PC-9 (cell line): ENCODE data around the gene DMTF1. TPM values are rescaled to one million over a fixed set of nuclear protein-coding genes. Genes with fewer than 3 reads are reported as not detected.

ENCODE experiments used
- BruUV-seq: library from RNA; stranded (reverse); fragments of 400-500 nt; replicated peaks from 2 replicates; lab custom pipeline; 2021; lab: Mats Ljungman, UMichigan
- CTCF ChIA-PET: fragments of 300-600 bp; sonication (Branson Sonifier 250); formaldehyde crosslinking; loops from one replicate; lab custom pipeline; 2022; ENCODE audit warnings: antibody characterized with exemption; lab: Charles Lee
- POLR2A ChIA-PET: fragments of 300-600 bp; sonication (Branson Sonifier 250); formaldehyde crosslinking; loops from one replicate; lab custom pipeline; 2022; ENCODE audit warnings: antibody characterized with exemption; ENCODE audit not compliant: unreplicated experiment; lab: Charles Lee
- DNase-seq, 2 experiments: peaks; one replicate each; pipeline versions ENCODE4 v3.0.0 to v3.0.0-alpha.2; 2015 to 2022; ENCODE audit warnings: mixed read lengths in 1 of 2
- H2AFZ ChIP-seq: fragments of 200-600 bp; sonication (generic); 2 replicates; pipeline ENCODE4 v1.8.1; 2017; ENCODE audit warnings: antibody characterized with exemption
- H3F3A ChIP-seq: fragments of 200-600 bp; sonication (generic); 2 replicates; pipeline ENCODE4 v1.8.1; 2017; ENCODE audit warnings: antibody characterized with exemption, mild to moderate bottlenecking, low read depth; ENCODE audit not compliant: insufficient read depth
- H3K27ac ChIP-seq: fragments of 200-600 bp; sonication (generic); 2 replicates; pipeline ENCODE4 v1.6.1; 2016; ENCODE audit warnings: mixed run types
- H3K27me3 ChIP-seq: fragments of 200-600 bp; sonication (generic); 2 replicates; pipeline ENCODE4 v1.6.1; 2016; ENCODE audit warnings: low read depth, mixed run types; ENCODE audit not compliant: insufficient read depth
- H3K36me3 ChIP-seq: fragments of 200-600 bp; sonication (generic); 2 replicates; pipeline ENCODE4 v1.6.1; 2016; ENCODE audit warnings: low read depth, mixed run types
- H3K4me1 ChIP-seq: fragments of 200-600 bp; sonication (generic); replicated peaks from 2 replicates; pipeline ENCODE4 v1.6.1; 2016; ENCODE audit warnings: mixed run types; ENCODE audit not compliant: insufficient read depth
- H3K4me2 ChIP-seq: fragments of 200-600 bp; sonication (generic); 2 replicates; pipeline ENCODE4 v1.6.1; 2017; ENCODE audit warnings: mixed run types
- H3K4me3 ChIP-seq: fragments of 200-600 bp; sonication (generic); 2 replicates; pipeline ENCODE4 v1.6.1; 2016; ENCODE audit warnings: mixed run types
- H3K79me2 ChIP-seq: fragments of 200-600 bp; sonication (generic); 2 replicates; pipeline ENCODE4 v1.6.1; 2017; ENCODE audit warnings: low read depth, mixed run types
- H3K9me2 ChIP-seq: fragments of 200-600 bp; sonication (generic); 2 replicates; pipeline ENCODE4 v1.8.1; 2017; ENCODE audit warnings: mild to moderate bottlenecking; ENCODE audit not compliant: insufficient read depth
- H3K9me3 ChIP-seq: fragments of 200-600 bp; sonication (generic); 2 replicates; pipeline ENCODE4 v1.8.1; 2016; ENCODE audit warnings: low read depth; ENCODE audit not compliant: insufficient read depth
- H4K20me1 ChIP-seq: fragments of 200-600 bp; sonication (generic); 2 replicates; pipeline ENCODE4 v1.8.1; 2017; ENCODE audit not compliant: insufficient read depth
- EZH2 ChIP-seq: fragments of 200-600 bp; sonication (generic); IDR thresholded peaks from 2 replicates; pipeline ENCODE4 v1.8.0; 2017; ENCODE audit warnings: antibody characterized with exemption, low read depth
- intact Hi-C: fragments of 100-400 bp; cut with micrococcal nuclease; formaldehyde crosslinking; loops from one replicate; pipeline ENCODE4 v1.10.0; 2022; ENCODE audit not compliant: unreplicated experiment
- total RNA-seq: library from RNA; stranded (reverse); gene quantifications from 2 replicates; pipeline ENCODE4 v1.2.3, GENCODE V29; 2021
- TF ChIP-seq, protein P1 (sequence below): fragments of 200-600 bp; sonication (generic); conservative IDR thresholded peaks from 2 replicates; pipeline ENCODE4 v1.6.1; 2017; ENCODE audit warnings: mixed run types, antibody characterized with exemption, mild to moderate bottlenecking, moderate library complexity

The DMTF1 gene
- total RNA-seq, 1 experiment from 2014 or later: 54.0 TPM

GRCh38 chr7:87156709-87157108 lies 4.5 kb downstream of the DMTF1 start:
- ChIA-PET POLR2A (interaction anchor here (0.5 kb wide), 1 partner anchor 28 kb away, joined by 3 read pairs; no protein-coding TSS in a partner anchor), CTCF (no interaction called here)
- H3K36me3 ChIP-seq: no peaks in the 10 kb centered on the region; the same call in 1 of the 2 replicates
- H3F3A ChIP-seq: peaks cover 17% of the 10 kb centered on the region
- no peak overlapping the region for H2AFZ ChIP-seq
- H3K27me3 ChIP-seq: no peaks in the 10 kb centered on the region
- no peak for DNase-seq
- no peak overlapping the region for H3K4me3 ChIP-seq
- H3K9me2 ChIP-seq: no peaks in the 10 kb centered on the region
- H3K4me1 ChIP-seq: peaks cover 19% of the 10 kb centered on the region
- no peaks in the 10 kb centered on the region for H3K9me3 ChIP-seq
- peaks cover 3% of the 10 kb centered on the region; the same call in 1 of the 2 replicates for H4K20me1 ChIP-seq
- intact Hi-C loops: loop anchor here (10.0 kb wide), 1 partner anchor 258 kb away; no protein-coding TSS in a partner anchor
- no peak overlapping the region for H3K27ac ChIP-seq
- H3K4me2 ChIP-seq: no peak overlapping the region
- H3K79me2 ChIP-seq: peaks cover 73% of the 10 kb centered on the region
- BruUV-seq: no TSS peak
- TF ChIP-seq, protein P1, sequence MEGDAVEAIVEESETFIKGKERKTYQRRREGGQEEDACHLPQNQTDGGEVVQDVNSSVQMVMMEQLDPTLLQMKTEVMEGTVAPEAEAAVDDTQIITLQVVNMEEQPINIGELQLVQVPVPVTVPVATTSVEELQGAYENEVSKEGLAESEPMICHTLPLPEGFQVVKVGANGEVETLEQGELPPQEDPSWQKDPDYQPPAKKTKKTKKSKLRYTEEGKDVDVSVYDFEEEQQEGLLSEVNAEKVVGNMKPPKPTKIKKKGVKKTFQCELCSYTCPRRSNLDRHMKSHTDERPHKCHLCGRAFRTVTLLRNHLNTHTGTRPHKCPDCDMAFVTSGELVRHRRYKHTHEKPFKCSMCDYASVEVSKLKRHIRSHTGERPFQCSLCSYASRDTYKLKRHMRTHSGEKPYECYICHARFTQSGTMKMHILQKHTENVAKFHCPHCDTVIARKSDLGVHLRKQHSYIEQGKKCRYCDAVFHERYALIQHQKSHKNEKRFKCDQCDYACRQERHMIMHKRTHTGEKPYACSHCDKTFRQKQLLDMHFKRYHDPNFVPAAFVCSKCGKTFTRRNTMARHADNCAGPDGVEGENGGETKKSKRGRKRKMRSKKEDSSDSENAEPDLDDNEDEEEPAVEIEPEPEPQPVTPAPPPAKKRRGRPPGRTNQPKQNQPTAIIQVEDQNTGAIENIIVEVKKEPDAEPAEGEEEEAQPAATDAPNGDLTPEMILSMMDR: no peak
- no peak for TF ChIP-seq EZH2

- no peak overlapping the region for H3K4me3 ChIP-seq
- H3K27me3 ChIP-seq: no peaks in the 10 kb centered on the region
- peaks cover 3% of the 10 kb centered on the region; the same call in 1 of the 2 replicates for H4K20me1 ChIP-seq
- BruUV-seq: no TSS peak
- peaks cover 10% of the 10 kb centered on the region for H3K4me1 ChIP-seq
- peaks cover 56% of the 10 kb centered on the region for H3K79me2 ChIP-seq
- H2AFZ ChIP-seq: no peak overlapping the region
- peaks cover 3% of the 10 kb centered on the region; the same call in 1 of the 2 replicates for H3F3A ChIP-seq
- no peak overlapping the region for H3K27ac ChIP-seq
- H3K36me3 ChIP-seq: peaks cover 7% of the 10 kb centered on the region; the same call in 1 of the 2 replicates
- intact Hi-C loops: loop anchor here (10.0 kb wide), 1 partner anchor 255 kb away; no protein-coding TSS in a partner anchor
- no peak for DNase-seq
- no peaks in the 10 kb centered on the region for H3K9me3 ChIP-seq
- POLR2A ChIA-PET: no interaction called here
- TF ChIP-seq, protein P1: no peak
- TF ChIP-seq EZH2: no peak
- H3K4me2 ChIP-seq: no peak overlapping the region
- CTCF ChIA-PET: no interaction called here
- H3K9me2 ChIP-seq: no peaks in the 10 kb centered on the region
Measured at GRCh38 chr7:87159538-87159937, 7.3 kb downstream of the DMTF1 start.

- ChIA-PET CTCF (no interaction called here), POLR2A (no interaction called here)
- Histone ChIP-seq H3K27ac (no peak overlapping the region), H3K4me1 (no peaks in the 10 kb centered on the region), H4K20me1 (peaks cover 2% of the 10 kb centered on the region; the same call in 1 of the 2 replicates), H3K9me2 (no peaks in the 10 kb centered on the region), H3K9me3 (no peaks in the 10 kb centered on the region), H2AFZ (no peak overlapping the region), H3K27me3 (no peaks in the 10 kb centered on the region), H3K4me2 (no peak overlapping the region), H3K79me2 (peaks cover 7% of the 10 kb centered on the region; the same call in 1 of the 2 replicates), H3F3A (no peaks in the 10 kb centered on the region; the same call in 1 of the 2 replicates), H3K4me3 (no peak overlapping the region), H3K36me3 (peaks cover 15% of the 10 kb centered on the region; the same call in 1 of the 2 replicates)
- intact Hi-C loops: no loop called here
- no peak for DNase-seq
- no TSS peak for BruUV-seq
- TF ChIP-seq EZH2: no peak
- TF ChIP-seq, protein P1: no peak
Measured at GRCh38 chr7:87164433-87164832, 12.2 kb downstream of the DMTF1 start.
